GM12892 (cell line): ENCODE results near the gene MEST.

Experiments used
- DNase-seq: peaks from one replicate; pipeline ENCODE4 v3.0.0; 2011; ENCODE audit not compliant: insufficient read length
- FAIRE-seq: peaks from 2 replicates; lab custom pipeline; 2011; peaks lifted over from hg19 to GRCh38; lab: Jason Lieb, UNC
- POLR2A ChIP-seq: IDR thresholded peaks from 2 replicates; pipeline ENCODE4 v1.6.1; 2011; ENCODE audit warnings: low read depth, low read length, control low read depth
- POLR2AphosphoS5 ChIP-seq: IDR thresholded peaks from 2 replicates; pipeline ENCODE4 v1.6.1; 2011; ENCODE audit warnings: low read depth, low read length, control low read depth
- TAF1 ChIP-seq: IDR thresholded peaks from 2 replicates; pipeline ENCODE4 v1.6.1; 2011; ENCODE audit warnings: low read depth, mild to moderate bottlenecking, control low read depth, low read length, borderline replicate concordance

MEST gene

GRCh38 chr7:130468612-130469011 lies 23.3 kb upstream of the MEST start:
- DNase-seq (no peak), FAIRE-seq (no peak)
- no peak for TF ChIP-seq TAF1

DNA sequence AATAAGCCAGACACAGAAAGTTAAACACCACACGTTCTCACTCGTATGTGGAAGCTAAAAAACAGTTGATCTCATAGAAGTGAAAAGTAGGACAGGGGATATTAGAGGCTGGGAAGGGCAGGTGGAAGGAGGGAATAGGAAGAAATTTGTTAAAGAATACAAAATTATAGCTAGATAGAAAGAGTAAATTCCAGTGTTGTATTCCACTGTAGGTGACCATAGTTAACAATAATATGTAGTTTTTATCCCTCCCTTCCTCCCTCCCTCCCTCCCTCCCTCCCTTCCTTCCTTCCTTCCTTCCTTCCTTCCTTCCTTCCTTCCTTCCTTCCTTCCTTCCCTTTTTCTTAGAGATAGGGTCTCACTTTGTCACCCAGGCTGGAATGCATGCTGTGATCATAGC lies 19.9 kb upstream of the MEST start:
- no peak for TF ChIP-seq POLR2A
- no peak for TF ChIP-seq TAF1
- no peak for TF ChIP-seq POLR2AphosphoS5
- FAIRE-seq (no peak), DNase-seq (no peak)

GRCh38 chr7:130473289-130473688 lies 18.6 kb upstream of the MEST start:
- TF ChIP-seq POLR2AphosphoS5: no peak
- no peak for TF ChIP-seq POLR2A
- no peak for TF ChIP-seq TAF1
- DNase-seq (no peak), FAIRE-seq (no peak)

GRCh38 chr7:130473876-130474275 lies 18.0 kb upstream of the MEST start:
- FAIRE-seq: peak; percentile 40
- DNase-seq: no peak
- TF ChIP-seq POLR2A (no peak), TAF1 (no peak), POLR2AphosphoS5 (no peak)

DNA sequence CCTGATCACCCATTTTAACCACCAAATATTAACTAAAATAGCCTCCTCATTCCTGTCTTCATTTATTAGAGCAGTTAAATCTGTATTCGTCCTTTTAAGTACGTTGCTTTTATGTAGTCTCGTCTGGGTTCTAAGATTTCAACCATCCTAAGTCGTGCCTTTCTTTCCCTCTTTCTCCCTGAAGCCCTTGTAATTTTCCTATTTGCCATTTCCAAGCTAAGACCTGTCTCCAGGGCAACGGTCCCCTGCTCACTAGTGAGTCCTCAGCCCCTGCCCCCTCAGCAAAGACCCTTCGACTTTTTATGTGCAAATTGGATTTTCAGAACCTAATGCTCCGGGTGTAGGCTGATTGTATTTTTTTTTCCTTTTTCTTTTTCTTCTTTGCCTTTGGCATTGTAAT lies 16.1 kb upstream of the MEST start:
- DNase-seq: no peak
- TF ChIP-seq POLR2AphosphoS5: no peak
- TF ChIP-seq POLR2A: no peak
- TF ChIP-seq TAF1: no peak
- no peak for FAIRE-seq

- DNase-seq: no peak
- no peak for TF ChIP-seq POLR2A
- no peak for TF ChIP-seq POLR2AphosphoS5
- no peak for TF ChIP-seq TAF1
- no peak for FAIRE-seq
Measured at GRCh38 chr7:130476297-130477150, 15.4 kb upstream of the MEST start.

- TF ChIP-seq POLR2AphosphoS5 (no peak), TAF1 (no peak), POLR2A (no peak)
- FAIRE-seq: no peak
- no peak for DNase-seq
Measured at GRCh38 chr7:130478991-130479390, 12.9 kb upstream of the MEST start.

GRCh38 chr7:130479716-130480400 lies 12.0 kb upstream of the MEST start:
- DNase-seq (no peak), FAIRE-seq (no peak)
- no peak for TF ChIP-seq TAF1

DNA sequence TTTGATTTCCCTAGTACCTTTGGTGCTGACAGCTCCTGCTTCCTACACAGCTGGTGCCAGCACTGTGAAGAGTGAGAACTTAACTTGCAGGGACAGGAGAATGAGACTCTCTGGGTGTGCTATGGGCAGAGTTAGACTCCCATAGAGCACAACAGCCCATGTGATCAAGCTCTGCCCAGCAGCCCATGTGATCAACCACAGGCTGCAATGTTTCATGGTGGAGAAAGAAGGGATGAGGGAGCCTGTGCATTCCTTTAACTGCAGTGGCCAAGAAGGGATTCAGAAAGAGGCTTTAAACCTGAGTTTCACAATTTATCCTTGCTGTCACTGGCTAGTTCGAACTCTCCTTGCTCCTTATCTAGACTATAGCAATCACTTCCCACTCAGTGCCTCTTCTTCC lies 10.0 kb upstream of the MEST start:
- FAIRE-seq (no peak), DNase-seq (no peak)
- no peak for TF ChIP-seq POLR2A

- TF ChIP-seq TAF1 (no peak), POLR2A (no peak), POLR2AphosphoS5 (no peak)
- DNase-seq (no peak), FAIRE-seq (no peak)
Measured at GRCh38 chr7:130483031-130483430, 8.9 kb upstream of the MEST start.

DNA sequence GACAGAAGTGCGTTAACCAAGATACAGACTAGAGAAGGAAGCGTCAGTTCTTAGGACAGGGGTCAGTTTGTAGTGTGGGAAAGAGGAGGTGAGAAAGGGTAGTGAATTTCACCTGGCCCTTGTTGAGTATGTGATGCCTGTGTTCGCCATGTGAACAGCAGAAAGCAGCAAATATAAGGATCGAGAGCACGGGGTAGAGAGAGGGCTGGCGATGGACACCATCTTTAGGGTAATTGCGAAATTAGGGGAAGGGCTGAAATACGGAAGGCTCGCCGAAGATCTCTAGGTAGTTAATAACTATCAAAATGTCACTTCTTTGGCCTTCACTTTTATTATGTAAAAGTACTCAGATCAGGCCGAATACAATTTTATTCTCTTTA lies 6.2 kb upstream of the MEST start:
- no peak for DNase-seq
- TF ChIP-seq TAF1: no peak
- TF ChIP-seq POLR2AphosphoS5: no peak
- TF ChIP-seq POLR2A: no peak
- no peak for FAIRE-seq

DNA sequence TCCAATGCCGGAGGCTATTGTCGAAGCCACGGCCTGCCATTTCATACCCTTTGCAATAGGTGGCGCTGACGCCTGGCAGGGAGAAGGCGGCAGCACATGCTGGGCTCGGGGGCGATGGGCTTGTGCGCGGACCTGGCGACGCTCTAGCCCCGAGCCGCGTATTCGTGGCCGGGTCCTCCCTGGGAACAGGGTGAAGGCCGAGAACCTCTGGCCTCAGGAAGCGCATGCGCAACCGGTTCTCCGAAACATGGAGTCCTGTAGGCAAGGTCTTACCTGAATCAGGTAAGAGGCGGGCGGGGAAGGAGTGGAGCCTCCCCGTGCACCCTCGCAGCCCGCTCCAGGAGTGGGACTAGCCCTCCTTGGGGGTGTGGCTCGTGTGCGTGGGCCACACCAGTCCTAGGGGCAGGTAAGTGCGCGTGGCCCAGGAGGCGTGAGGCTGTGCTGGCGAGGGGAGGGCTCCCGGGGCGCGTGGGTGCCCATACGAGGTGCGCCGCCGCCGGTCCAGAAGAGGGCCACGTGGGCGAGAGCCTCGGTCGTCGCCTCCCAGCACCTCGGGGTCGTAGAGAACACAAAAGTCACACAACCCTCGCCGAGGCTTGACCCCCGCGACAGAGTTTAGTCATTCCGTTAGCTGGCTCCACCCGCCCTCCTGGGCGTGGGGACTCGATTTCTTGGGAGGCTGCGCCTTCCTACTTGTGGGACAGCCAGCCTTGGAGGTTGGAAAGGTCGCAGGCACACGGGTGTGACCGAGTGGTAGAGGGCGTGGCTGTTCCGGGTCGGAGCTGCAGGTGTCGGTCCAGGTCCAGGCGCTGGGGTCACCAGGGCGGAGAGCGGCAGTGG lies 5.6 kb upstream of the MEST start:
- FAIRE-seq: peak; percentile 50
- TF ChIP-seq TAF1 (no peak), POLR2AphosphoS5 (no peak), POLR2A (no peak)

More for the DNA sequence above, 5.6 kb upstream of the MEST start:
- DNase-seq: peak; percentile 41
